Parathyroid adenoma (tissue), 2 donors: ENCODE measurements around the gene PFKL.
"Not testable (repeated sequence)": the region's sequence is repeated elsewhere in the genome, so short reads cannot be mapped to it uniquely, and the experiment has no call there.

Experiments used
- H2AFZ ChIP-seq: fragments of 300-600 bp; sonication (generic); one replicate; pipeline ENCODE4 v1.7.0; 2017; ENCODE audit warnings: antibody characterized with exemption, mild to moderate bottlenecking
- H3K27ac ChIP-seq: fragments of 300-600 bp; sonication (generic); one replicate; pipeline ENCODE4 v1.7.0; 2017
- H3K27me3 ChIP-seq: fragments of 300-600 bp; sonication (generic); one replicate; pipeline ENCODE4 v1.7.0; 2017; ENCODE audit warnings: low read length; ENCODE audit not compliant: control insufficient read depth, insufficient read depth
- H3K36me3 ChIP-seq: fragments of 300-600 bp; sonication (generic); one replicate; pipeline ENCODE4 v1.7.0; 2017; ENCODE audit warnings: low read length; ENCODE audit not compliant: control insufficient read depth, insufficient read depth
- H3K4me1 ChIP-seq: fragments of 300-600 bp; sonication (generic); one replicate; pipeline ENCODE4 v1.7.0; 2017; ENCODE audit warnings: control low read depth
- H3K4me2 ChIP-seq: fragments of 300-600 bp; sonication (generic); one replicate; pipeline ENCODE4 v1.7.0; 2017; ENCODE audit warnings: low read length
- H3K4me3 ChIP-seq: fragments of 300-600 bp; sonication (generic); one replicate; pipeline ENCODE4 v1.7.0; 2017; ENCODE audit warnings: low read depth, low read length
- H3K79me2 ChIP-seq: fragments of 300-600 bp; sonication (generic); one replicate; pipeline ENCODE4 v1.7.0; 2017; ENCODE audit warnings: control low read depth
- H3K9ac ChIP-seq: fragments of 300-600 bp; sonication (generic); one replicate; pipeline ENCODE4 v1.7.0; 2017; ENCODE audit warnings: mild to moderate bottlenecking
- H3K9me3 ChIP-seq: fragments of 300-600 bp; sonication (generic); one replicate; pipeline ENCODE4 v1.7.0; 2017; ENCODE audit warnings: low read length; ENCODE audit not compliant: control insufficient read depth
- CTCF ChIP-seq: fragments of 300-600 bp; sonication (generic); IDR thresholded peaks from one replicate; pipeline ENCODE4 v1.7.0; 2017; ENCODE audit warnings: antibody characterized with exemption, mild to moderate bottlenecking
- donor health status: primary hyperparathyroidism.

PFKL gene

GRCh38 chr21:44357064-44357837 is 57.4 kb downstream of the PFKL start:
- Histone ChIP-seq H3K27me3 (no peaks in the 10 kb centered on the region), H3K79me2 (no peaks in the 10 kb centered on the region), H3K4me1 (no peaks in the 10 kb centered on the region), H3K9ac (no peak overlapping the region), H2AFZ (no peak overlapping the region), H3K4me3 (no peak overlapping the region), H3K9me3 (no peaks in the 10 kb centered on the region), H3K36me3 (no peaks in the 10 kb centered on the region), H3K27ac (no peak overlapping the region), H3K4me2 (no peak overlapping the region)
- TF ChIP-seq CTCF, result no peak

- TF ChIP-seq CTCF, result no peak
- Histone ChIP-seq H3K27ac (no peak overlapping the region), H3K4me2 (no peak overlapping the region)
These were observed 59.5 kb downstream of the PFKL start for GRCh38 chr21:44359396-44359795.

GRCh38 chr21:44360159-44360558 is 60.3 kb downstream of the PFKL start:
- H3K9me3 ChIP-seq, result no peaks in the 10 kb centered on the region
- H3K27me3 ChIP-seq, result no peaks in the 10 kb centered on the region
- TF ChIP-seq CTCF, result no peak
- H3K4me3 ChIP-seq, result no peak overlapping the region
- H3K4me1 ChIP-seq, result no peaks in the 10 kb centered on the region
- no peak overlapping the region for H3K4me2 ChIP-seq
- no peaks in the 10 kb centered on the region for H3K79me2 ChIP-seq
- H2AFZ ChIP-seq, result no peak overlapping the region
- H3K27ac ChIP-seq, result no peak overlapping the region
- H3K9ac ChIP-seq, result no peak overlapping the region
- H3K36me3 ChIP-seq, result no peaks in the 10 kb centered on the region

More at GRCh38 chr21:44359396-44359795, 59.5 kb downstream of the PFKL start:
- Histone ChIP-seq H3K36me3 (no peaks in the 10 kb centered on the region), H3K4me3 (no peak overlapping the region), H3K79me2 (no peaks in the 10 kb centered on the region), H3K9me3 (no peaks in the 10 kb centered on the region), H3K4me1 (no peaks in the 10 kb centered on the region), H2AFZ (no peak overlapping the region), H3K9ac (no peak overlapping the region), H3K27me3 (no peaks in the 10 kb centered on the region)

GRCh38 chr21:44361903-44362302 is 62.0 kb downstream of the PFKL start:
- not testable (repeated sequence) for H3K9me3 ChIP-seq, H3K4me3 ChIP-seq, H3K4me1 ChIP-seq, H3K27ac ChIP-seq, H3K9ac ChIP-seq, H2AFZ ChIP-seq, H3K36me3 ChIP-seq, H3K79me2 ChIP-seq, H3K27me3 ChIP-seq, H3K4me2 ChIP-seq

GRCh38 chr21:44363278-44363677 is 63.4 kb downstream of the PFKL start:
- TF ChIP-seq CTCF, result no peak
- Histone ChIP-seq H3K4me2 (no peak overlapping the region), H3K4me3 (no peak overlapping the region), H3K9ac (no peak overlapping the region), H3K36me3 (no peaks in the 10 kb centered on the region), H3K9me3 (no peaks in the 10 kb centered on the region), H3K27me3 (no peaks in the 10 kb centered on the region), H2AFZ (no peak overlapping the region), H3K27ac (no peak overlapping the region), H3K4me1 (no peaks in the 10 kb centered on the region), H3K79me2 (no peaks in the 10 kb centered on the region)
